ENCODE results near the gene TMEM181.
"Not testable (repeated sequence)": the region's sequence is repeated elsewhere in the genome, so short reads cannot be mapped to it uniquely, and the experiment has no call there.

TMEM181 gene

DNA sequence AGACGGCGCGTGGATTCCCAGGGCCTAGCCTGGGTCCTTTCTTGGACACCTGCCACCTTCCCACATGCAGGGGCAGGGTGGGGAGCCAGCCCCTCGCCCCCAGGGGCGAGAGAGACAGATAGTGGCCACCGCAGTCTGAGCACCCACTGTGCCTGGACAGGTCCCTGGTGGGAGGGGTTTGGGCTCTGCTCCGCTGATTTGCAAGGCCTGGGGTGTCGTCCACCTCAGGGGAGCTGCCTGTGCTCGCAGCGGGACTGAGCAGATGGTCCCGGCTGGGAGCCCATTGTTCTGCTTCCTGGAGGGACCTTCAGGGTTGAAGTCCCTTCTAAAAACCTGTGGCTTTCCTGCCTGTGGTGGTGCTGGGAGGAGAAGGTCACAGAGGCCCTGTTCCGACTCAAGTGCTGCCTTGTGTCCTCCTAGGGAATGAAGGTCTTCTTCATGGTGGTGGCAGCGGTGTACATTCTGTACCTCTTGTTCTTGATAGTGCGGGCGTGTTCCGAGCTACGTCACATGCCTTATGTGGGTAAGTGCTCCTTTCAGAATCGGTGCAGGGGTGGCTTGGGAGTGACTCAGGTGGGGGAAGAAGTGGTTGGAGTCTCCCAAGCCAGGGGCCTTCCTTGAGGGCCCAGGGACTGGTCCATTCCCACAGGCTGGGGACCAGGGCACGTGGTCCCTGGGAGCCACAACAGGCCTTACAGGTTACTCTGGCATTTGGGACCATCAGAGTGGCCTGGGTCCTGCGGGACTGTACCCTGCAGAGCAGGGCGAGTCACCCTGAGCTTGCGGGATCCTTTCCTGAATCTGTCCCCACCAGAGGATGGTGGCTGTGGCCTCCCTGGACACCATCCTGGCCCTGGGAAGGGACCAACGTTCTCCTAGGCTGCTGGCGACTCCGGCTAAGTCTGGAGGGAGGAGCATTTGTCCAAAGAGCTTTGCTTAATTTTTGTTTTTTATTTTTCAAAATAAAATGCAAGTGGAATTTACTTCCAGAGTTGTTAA is 65.1 kb downstream of the TMEM181 start:
- DNase-seq: no peak

DNA sequence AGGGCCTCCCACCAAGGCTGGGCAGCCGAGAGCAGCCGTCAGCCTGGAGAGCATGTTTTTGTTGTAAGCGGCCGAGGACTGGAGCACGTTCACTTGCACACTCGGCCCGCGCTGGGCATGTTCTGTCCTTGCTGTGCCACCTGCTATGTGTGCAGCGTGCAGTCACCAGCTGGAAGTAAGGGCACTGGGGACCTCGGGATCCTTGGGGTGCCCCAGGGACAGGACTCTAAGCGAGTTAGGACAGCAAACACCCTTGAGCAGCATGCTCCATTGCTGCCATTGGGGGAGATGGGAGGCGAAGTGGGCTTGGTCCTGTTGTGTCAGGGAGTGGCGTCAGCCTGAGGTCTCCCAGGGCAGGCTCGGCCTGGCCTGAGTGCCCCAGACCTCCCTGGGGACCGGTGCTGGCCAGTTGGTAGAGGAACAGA is 66.0 kb downstream of the TMEM181 start:
- no peak for DNase-seq

DNA sequence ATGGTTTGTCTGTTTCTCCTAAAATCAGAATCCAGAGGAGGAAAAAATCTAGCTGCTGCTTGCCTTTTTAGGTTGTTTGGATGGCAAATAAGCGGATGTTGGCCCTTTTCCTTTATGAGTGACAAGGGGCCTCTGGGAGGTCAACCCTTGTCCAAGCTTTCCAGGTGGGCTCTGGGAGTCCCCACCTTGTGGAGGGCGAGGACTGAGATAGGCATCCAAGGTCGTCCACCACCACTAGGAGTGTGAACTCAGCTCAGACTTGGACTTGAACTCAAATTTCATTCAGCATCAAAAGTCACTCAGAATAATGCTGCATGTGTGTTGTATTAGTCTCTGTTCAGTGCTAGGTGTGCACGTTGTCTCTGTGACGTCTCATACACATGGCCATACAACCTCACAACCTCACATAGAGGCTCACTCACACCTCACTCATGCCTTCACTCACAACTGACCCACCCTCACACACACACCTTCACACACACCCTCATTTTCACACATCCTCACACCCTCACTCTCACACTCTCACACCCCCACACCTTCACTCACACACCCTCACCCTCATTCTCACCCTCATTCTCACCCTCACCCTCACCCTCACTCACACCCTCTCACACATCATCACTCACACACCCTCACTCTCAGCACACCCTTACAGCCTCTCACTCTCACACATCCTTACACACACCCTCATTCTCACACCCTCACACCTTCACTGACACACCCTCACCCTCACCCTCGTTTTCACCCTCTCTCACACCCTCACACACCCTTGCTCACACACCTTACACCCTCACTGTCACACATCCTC is 66.7 kb downstream of the TMEM181 start:
- no peak for DNase-seq

DNA sequence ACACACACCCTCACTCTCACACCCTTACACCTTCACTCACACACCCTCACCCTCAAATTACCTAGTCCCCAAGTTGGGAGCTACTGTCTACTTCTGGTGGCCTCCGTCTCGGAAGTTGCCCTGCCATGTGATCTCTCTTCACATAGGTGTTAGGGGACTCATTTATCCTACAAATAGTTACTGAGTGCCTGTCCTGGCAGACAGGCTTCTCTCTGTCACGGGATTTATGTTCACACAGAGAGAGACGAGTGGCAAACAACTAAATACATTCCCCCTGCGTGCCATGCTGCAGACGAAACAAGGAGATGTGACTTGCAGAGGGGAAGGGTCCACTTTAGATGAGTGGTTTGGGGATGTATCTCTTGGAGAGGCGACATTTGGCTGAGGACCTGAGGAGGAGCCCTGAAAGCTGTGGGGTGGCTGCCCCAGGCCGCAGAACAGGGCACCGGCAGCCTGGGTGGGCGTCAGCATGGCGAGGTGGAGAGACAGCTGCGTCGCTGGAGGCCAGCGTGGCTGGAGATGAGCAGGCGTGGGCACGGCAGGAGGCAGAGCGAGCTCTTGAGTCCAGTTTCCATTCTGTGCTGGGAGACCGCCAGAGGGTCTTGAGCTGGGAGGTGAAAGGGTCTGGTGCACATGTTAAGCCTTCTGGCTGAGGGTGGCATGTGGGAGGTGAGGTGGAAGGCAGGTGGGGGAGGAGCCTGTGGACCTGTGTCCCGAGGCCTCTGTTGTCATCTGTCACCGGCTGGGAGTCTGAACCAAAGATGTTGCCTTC is 67.5 kb downstream of the TMEM181 start:
- no peak for DNase-seq

DNA sequence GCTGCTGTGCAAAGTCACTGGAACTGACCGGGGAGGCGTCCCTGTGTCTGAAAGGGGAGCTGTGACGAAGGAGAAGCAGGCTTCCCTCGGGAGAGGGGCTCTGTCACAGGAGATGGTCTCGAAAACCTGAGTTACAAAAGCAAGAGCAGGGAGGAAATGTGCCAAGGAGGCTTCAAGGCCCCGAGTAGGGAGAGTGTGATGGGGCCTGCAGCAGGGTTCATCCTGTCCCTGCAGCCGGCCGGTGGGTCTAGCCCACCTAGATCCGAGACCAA is 68.0 kb downstream of the TMEM181 start:
- no peak for DNase-seq

DNA sequence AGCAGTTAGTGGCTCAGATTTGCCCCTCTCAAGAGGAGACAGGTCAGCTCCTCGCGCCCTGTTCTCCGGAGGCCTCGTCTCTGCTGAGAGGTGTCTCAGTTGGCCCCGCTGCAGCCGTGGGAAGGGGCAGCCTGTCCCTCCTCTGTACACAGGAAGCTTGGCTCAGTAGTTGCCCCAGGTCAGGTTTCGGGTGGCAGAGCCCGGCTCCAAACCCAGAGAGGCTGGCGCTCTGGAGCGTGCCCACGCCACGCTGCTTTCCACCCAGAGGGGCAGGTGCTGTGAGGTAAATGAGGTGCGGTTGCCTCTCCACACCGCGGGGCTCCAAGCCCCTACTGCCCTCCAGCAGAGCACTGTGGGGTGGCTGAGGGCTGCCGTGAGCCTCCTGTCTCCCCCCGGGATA is 68.7 kb downstream of the TMEM181 start:
- DNase-seq: no peak

DNA sequence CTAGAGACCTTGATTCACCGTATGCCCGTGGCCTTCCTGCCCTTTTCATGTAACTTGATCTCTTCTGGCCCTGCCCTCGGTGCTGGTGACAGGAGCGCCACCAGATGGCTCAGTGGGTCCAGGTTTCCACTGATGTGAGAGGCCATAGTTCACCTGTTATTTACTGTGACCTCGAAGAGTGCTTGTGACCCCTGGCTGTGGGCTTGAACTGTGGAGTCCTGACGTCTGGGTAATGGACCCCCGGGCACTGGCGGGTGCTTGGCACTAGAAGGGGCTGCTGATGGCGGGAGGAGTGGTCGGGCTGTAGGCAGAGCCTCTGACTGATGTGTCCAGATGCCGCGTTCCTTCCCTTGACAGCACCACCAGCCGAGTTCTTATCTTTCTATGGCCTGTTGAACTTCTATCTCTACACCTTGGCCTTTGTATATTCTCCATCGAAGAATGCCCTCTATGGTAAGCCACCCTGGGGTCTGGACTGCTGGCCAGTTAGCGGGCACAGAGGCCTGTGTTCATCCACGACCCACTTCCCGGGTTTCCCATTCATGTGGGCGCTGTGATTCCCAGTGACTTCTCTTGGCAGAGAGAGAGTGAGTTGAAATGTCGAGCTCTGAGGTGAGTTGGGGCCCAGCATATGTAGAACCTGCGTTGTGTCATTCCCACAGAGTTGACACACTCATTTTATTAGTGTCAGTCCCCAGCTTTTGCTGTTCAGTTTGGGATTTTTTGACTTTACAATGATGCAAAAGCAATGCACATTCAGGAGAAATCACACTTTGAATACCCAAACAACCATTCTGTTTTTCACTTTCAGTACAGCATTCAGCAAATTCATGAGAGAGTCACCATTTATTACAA is 69.7 kb downstream of the TMEM181 start:
- no peak for DNase-seq

DNA sequence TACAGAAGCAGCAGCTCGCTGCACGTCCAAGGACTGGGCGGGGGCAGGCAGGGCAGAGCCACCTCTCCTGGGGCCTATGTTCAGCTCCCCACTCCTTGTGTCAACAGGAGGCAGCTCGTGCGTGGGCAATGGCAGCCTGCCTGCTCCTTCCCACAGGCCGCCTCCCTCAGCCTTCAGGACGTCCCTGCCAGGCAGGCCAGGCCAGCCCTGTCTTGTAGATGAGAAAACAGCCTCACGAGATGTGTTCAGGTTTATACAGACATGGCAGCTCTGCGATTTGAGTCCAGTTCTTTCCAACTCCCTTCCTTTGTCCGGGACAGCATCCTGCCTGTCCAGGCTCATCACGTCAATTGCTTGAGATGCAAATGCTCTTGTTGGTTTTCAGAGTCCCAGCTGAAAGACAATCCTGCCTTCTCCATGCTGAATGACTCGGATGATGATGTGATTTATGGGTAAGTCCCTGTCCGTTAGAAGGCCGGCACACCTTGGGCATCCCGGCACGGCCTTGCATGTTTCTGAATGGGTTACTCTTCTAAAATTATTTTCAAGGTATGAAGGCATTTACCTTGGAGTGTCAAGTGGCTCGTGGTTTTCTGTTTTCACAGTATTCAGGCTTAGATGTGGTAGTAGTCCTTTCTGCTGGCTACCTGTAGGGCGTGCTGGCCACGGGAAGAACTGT is 71.2 kb downstream of the TMEM181 start:
- DNase-seq: peak; percentile 22

DNA sequence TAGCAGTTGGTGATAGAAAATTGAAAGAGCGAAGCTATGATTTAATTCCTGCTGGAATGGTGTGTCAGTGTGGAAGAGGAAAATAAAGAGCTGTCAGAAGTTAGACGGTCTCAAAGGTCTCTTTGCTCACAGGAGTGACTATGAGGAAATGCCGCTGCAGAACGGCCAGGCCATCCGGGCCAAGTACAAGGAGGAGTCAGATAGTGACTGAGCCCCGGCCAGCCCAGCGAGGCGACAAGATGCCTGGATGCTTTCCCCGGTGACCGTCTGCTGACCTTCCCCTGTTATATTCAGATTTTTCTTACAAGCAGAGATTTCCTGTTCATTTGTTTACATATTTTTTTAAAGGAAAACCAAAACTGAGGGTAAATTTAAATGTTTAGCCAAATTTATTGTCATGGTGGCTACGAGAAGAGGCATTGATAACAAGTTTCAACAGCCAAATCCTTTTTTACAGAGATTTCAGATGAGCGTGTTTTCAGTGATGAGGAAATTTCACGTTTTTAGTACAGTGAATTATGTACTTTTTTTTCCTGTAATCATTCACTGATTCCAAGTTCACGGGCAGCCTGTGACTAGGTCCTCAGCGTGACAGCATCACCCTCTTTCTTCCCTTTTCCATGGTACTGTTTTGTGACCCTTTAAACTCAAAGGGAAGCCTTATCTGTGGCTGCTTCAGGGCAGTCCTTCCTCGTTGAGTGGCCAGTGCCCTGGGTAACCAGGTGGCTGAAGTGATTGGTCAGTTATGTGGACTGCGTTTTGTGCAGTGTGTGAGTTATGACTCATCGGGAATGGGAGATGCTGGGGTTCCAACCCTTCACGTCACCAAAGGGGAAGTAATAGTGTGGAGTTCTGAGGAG is 72.0 kb downstream of the TMEM181 start:
- peak; percentile 47 for DNase-seq

DNA sequence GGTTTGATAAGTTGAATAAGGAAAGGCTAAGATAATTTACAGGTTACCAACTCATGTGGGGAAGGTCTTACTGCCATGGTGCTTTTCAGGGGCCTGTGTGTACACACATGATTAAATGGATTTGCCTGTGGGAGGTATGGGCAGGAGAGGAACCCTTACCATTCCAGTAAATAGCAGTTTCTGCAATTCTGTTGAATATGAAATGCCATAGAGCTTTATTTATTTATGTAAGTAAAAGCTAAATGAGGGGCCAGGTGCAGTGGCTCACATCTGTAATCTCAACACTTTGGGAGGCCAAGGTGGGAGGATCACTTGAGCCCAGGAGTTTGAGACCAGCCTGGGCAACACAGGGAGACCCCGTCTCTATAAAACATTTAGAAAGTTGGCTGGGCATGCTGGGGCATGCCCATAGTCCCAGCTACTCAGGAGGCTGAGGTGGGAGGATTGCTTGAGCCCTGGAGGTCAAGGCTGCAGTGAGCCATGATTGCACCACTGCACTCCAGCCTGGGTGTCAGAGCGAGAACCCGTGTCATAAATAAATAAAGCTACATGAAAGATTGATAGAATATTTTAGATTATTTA is 72.7 kb downstream of the TMEM181 start:
- DNase-seq: not testable (repeated sequence)

DNA sequence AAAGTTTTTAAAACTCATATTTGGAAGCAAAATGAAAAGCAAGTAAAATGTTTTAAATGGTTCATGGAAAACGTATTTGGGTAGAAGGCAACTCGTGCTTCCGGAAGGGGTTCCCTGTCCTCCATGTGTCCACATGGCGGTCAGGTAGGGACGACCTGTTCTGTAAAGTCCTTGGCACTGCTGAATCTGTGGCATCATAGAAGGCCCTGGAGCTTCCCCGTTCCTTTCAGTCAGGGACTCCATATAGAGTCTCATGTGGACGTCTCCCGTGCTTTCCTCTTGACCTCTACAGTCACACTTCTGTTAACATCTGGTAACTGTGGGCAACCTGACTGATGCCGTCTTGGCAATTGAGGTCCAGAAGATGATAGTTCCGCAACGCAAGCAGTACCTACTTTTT is 73.2 kb downstream of the TMEM181 start:
- DNase-seq: no peak

DNA sequence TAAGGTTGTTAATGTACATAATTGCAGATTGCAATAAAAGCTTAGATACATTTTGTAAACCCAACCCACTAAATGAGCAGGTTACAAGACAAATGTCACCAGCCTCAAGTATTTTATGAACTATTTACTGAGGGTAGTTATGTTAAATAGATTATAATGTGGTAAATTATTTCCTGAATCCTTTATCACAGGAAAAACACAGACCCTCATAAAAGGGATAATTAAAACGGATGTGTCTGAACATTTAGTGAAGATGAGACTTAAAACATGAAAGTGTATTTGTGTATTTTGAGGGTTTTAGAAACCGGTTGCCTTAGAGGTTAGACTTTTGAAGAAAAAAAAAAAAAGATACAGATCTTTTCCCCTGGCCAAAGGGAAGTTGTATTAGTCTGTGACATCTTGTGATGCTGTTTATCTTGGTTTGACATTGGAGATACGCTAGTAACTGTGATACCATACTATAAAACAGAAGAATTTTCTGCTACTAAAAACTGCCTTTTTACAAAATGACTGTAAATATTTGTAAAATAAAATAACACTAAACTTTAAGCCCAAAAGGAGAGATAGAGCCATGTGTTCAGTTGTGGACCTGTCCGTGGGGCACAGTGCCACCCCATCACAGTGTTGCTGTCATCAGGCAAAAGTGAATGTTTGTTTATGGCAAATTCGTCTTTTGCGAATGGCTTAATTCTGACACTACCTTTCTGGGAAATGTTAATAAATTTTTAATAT is 75.0 kb downstream of the TMEM181 start:
- DNase-seq: no peak

DNA sequence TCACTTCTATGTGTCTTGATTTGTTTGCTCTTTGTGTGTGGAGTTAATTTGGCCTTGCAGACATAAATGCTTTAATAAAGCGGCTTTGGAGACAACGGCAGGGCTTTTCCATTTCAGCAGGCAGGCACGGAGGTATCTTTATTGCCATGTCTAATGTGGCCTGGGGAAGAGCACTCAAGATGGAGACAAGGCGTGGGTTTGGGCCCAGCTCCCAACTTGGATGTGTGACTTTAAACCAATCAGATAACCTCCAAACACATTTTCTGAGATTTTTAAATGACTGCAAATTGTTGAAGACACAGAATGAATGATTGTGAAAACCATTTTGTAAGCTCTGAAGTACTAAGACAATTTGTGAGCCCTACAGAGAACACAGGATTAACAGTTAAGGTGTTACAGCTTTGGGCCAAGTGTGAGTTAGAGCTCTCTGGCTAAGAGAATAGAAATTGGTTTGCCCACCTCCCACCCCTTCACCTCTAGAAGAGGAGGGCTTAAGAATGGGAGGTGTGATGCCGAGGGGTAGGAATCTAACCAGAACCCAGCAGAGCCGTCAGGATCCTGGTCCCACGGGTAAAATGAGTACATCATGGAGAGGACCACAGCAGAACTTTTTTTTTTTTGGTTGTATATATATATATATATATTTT is 75.7 kb downstream of the TMEM181 start:
- DNase-seq: no peak

DNA sequence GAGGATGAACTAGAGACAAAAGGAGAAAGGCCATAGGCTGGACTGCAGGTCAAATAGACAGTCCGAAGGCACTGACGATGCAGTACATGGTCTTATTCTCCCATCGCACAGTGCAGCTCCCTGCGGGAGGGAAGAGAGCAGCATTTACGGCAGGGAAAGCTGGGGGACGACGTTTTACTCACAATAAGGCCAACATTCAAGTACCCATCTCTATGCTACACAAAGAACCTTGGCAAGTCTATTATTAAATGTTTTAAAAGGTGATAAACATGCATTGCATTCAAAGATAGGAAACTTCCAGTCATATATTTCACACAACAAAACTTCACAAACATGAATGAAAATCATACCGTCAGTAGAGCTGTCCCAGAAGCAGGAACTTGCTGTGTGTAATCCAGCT is 76.9 kb downstream of the TMEM181 start:
- DNase-seq: no peak

DNA sequence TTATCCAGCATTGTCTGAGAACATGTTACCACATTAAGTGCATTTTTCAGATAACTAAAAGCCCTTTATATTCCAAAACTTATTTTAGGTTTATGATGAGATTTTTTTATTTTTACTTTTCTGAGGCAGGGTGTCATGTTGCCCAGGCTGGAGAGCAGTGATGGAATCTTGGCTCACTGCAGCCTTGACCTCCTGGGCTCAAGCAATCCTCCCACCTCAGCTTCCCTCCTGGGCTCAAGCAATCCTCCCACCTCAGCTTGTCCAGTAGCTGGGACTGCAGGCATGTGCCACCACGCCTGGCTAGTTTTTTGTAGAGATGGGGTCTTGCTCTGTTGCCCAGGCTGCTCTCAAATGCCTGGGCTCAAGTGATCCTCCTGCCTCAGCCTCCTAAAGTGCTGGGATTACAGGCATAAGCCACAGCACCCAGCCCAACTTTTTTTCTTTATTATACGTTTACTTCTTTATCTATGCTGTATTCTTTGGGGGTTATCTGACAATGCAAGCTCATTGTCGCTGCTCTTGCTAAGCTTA is 78.5 kb downstream of the TMEM181 start:
- no peak for DNase-seq

DNA sequence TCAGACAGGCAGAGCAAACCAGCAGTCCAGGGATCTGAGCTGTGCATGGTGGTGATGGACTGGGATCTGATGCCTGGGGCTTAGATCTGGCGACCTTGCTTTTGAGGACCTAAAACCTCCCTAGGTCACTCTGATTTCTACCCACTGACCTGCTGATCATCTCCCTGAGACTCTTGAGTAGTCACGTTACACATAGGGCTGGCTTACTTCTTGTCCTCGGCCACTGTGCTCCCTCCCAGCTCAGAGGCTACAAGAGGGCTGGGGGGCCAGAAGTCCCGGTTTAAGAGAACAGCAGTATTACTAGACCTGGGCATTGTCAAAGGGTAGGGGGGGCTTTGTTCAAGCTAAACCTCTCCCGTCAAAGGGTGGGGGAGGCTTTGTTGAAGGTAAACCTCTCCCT is 79.2 kb downstream of the TMEM181 start:
- no peak for DNase-seq

DNA sequence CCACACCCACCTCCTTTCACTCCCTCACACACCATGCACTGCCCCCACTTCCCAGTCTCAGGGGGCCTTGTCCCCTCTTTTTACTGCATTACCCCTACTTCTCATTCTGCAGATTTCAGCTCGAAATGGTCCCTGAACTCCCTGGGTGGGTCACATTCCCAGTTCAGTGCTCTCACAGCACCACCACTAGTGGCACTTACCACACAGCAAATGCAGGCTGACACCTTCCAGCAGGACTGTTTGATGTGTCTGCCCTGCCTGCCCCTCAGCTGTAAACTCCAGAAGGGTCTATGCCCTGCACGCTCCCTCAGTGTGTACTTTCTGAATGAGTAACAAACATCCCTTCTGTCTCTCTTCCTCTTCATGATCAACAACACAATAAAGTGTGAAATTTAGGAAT is 80.6 kb downstream of the TMEM181 start:
- DNase-seq: no peak

DNA sequence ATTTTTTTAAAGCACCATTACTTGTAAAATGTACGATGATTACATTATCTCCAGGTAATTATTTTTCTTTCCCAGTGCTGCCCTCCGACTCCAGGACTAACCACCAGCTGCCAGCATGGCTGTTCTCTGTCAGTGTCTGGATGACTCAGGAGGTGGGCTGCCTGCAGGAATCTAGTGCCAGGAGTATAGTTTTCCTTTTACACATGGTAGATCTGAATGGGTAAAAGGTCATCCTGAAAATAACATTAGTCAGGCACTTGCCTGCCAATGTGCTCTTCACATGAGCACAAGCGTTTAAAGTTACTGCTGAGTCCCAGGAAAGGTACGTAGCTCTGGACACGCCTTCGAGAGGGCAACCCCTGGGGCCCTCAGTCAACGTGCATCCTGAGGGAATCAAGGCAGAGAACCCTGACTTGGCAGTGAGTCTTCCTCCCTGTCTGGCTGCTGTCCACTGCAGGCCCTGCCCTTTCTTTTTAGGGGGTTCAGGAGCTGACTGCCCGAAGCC is 82.3 kb downstream of the TMEM181 start:
- DNase-seq: no peak

DNA sequence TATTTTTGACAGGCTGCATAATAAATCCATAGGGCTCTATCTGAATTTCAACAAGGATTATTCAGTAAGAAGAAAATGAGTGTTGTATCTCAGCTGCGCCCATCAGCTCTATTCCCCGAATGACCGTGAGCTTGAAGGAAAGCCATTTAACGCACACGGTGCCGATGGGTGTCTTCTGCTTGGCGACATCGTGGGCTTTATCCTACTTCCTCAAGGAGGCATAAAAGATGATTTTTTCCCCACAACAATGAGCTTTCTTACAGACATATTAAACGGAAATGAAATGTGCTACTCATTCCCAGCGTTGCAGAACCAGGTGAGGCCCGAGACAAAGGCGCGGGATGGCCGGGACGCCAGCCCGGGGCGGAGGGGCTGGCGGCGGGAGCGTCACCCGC is 83.9 kb downstream of the TMEM181 start:
- no peak for DNase-seq

All from fibroblast of upper back skin (primary cell).